ENCODE measurements around the gene PLPPR1. TPM values are rescaled to one million over a fixed set of nuclear protein-coding genes. Genes with fewer than 3 reads are reported as not detected.

The PLPPR1 gene
- total RNA-seq, 1 donor from 2014 or later: 0.32 TPM

GRCh38 chr9:101354143-101354764, 325.7 kb downstream of the PLPPR1 start:
- peak; percentile 33 for ATAC-seq

GRCh38 chr9:101354765-101355708, 326.5 kb downstream of the PLPPR1 start:
- no peak for ATAC-seq

- no peak for ATAC-seq
Observed at GRCh38 chr9:101356619-101357018, 328.1 kb downstream of the PLPPR1 start.

- no peak for ATAC-seq
Observed at GRCh38 chr9:101359679-101360078, 331.2 kb downstream of the PLPPR1 start.

- ATAC-seq: no peak
Observed at GRCh38 chr9:101360647-101361046, 332.1 kb downstream of the PLPPR1 start.

- ATAC-seq: no peak
Observed at GRCh38 chr9:101362450-101362849, 333.9 kb downstream of the PLPPR1 start.

GRCh38 chr9:101365181-101365580, 336.7 kb downstream of the PLPPR1 start:
- no peak for ATAC-seq

GRCh38 chr9:101366038-101366756, 337.7 kb downstream of the PLPPR1 start:
- no peak for ATAC-seq

- no peak for ATAC-seq
Observed at GRCh38 chr9:101367323-101367722, 338.8 kb downstream of the PLPPR1 start.

- no peak for ATAC-seq
Observed at GRCh38 chr9:101369286-101369685, 340.8 kb downstream of the PLPPR1 start.

GRCh38 chr9:101369884-101370531, 341.5 kb downstream of the PLPPR1 start:
- ATAC-seq: no peak

GRCh38 chr9:101371813-101372212, 343.3 kb downstream of the PLPPR1 start:
- ATAC-seq: no peak

- no peak for ATAC-seq
Observed at GRCh38 chr9:101372327-101373118, 344.0 kb downstream of the PLPPR1 start.

All from esophagus mucosa (tissue), 1 donor.